H1 (cell line): ENCODE results near the gene SRMS. TPM values are rescaled to one million over a fixed set of nuclear protein-coding genes. Genes with fewer than 3 reads are reported as not detected.

Experiments
- CTCF ChIA-PET: fragments of 300-600 bp; sonication (Branson Sonifier 250); formaldehyde crosslinking; loops from one replicate; lab custom pipeline; 2021; ENCODE audit not compliant: partially characterized antibody; lab: Charles Lee
- POLR2A ChIA-PET: fragments of 300-600 bp; sonication (Branson Sonifier 250); formaldehyde crosslinking; loops from one replicate; lab custom pipeline; 2021; ENCODE audit warnings: inconsistent platforms; ENCODE audit not compliant: partially characterized antibody; lab: Charles Lee
- DNase-seq, 2 experiments: peaks; one replicate each; pipeline versions ENCODE4 v3.0.0 to v3.0.0-alpha.2; 2010 to 2022; ENCODE audit warnings: low spot score in 2 of 2, low read depth in 1 of 2, mixed read lengths in 1 of 2
- FAIRE-seq: peaks from 2 replicates; lab custom pipeline; 2011; peaks lifted over from hg19 to GRCh38; lab: Jason Lieb, UNC
- H2AFZ ChIP-seq: 2 replicates; pipeline ENCODE4 v1.8.1; 2012; ENCODE audit warnings: low read length, inconsistent platforms
- H2AK5ac ChIP-seq: 2 replicates; pipeline ENCODE4 v1.6.1; 2013; ENCODE audit warnings: low read depth, low read length
- H2BK120ac ChIP-seq: replicated peaks from 2 replicates; pipeline ENCODE3; 2013; ENCODE audit warnings: low read depth, low read length, inconsistent platforms
- H2BK12ac ChIP-seq: 2 replicates; pipeline ENCODE4 v1.6.1; 2013; ENCODE audit warnings: low read depth, low read length
- H2BK15ac ChIP-seq: 2 replicates; pipeline ENCODE4 v1.6.1; 2013; ENCODE audit warnings: low read length
- H2BK20ac ChIP-seq: 2 replicates; pipeline ENCODE4 v1.6.1; 2013; ENCODE audit warnings: low read length
- H2BK5ac ChIP-seq: 2 replicates; pipeline ENCODE4 v1.6.1; 2013; ENCODE audit warnings: low read depth, low read length
- H3K14ac ChIP-seq: 2 replicates; pipeline ENCODE4 v1.6.1; 2013; ENCODE audit warnings: inconsistent platforms; ENCODE audit not compliant: insufficient read length
- H3K18ac ChIP-seq: 2 replicates; pipeline ENCODE4 v1.6.1; 2013; ENCODE audit warnings: low read length; ENCODE audit errors: extremely low read depth
- H3K23ac ChIP-seq: 2 replicates; pipeline ENCODE4 v1.6.1; 2013; ENCODE audit warnings: inconsistent platforms; ENCODE audit not compliant: insufficient read length
- H3K23me2 ChIP-seq: 2 replicates; pipeline ENCODE4 v1.6.1; 2013; ENCODE audit warnings: low read depth, low read length
- H3K27ac ChIP-seq: 2 replicates; pipeline ENCODE4 v1.6.1; 2011; ENCODE audit warnings: low read depth, low read length, inconsistent platforms
- H3K27me3 ChIP-seq, 4 experiments: replicated peaks in 1 of 4; 1 replicate in 1 of 4; 2 replicates in 3 of 4; pipeline versions ENCODE4 v1.6.1 to v1.8.1; 2011 to 2013; ENCODE audit warnings: low read length in 3 of 4, mild to moderate bottlenecking in 3 of 4, inconsistent platforms in 2 of 4, mixed read lengths in 2 of 4, moderate library complexity in 1 of 4; ENCODE audit not compliant: control insufficient read depth in 3 of 4, insufficient read depth in 3 of 4; ENCODE audit errors: extremely low read depth in 1 of 4
- H3K36me3 ChIP-seq, 4 experiments: 2 replicates each; pipeline versions ENCODE4 v1.6.1 to v1.8.1; 2011 to 2013; ENCODE audit warnings: mild to moderate bottlenecking in 4 of 4, low read length in 3 of 4, moderate library complexity in 2 of 4, control low read depth in 1 of 4, inconsistent platforms in 1 of 4; ENCODE audit not compliant: insufficient read depth in 4 of 4, control insufficient read depth in 2 of 4
- H3K4ac ChIP-seq: replicated peaks from 2 replicates; pipeline ENCODE3; 2013; ENCODE audit warnings: low read length, low read depth, mixed read lengths, inconsistent platforms; ENCODE audit not compliant: insufficient read length
- H3K4me1 ChIP-seq, 4 experiments: replicated peaks in 1 of 4; 1 replicate in 1 of 4; 2 replicates in 3 of 4; pipeline versions ENCODE4 v1.6.1 to v1.8.1; 2011 to 2013; ENCODE audit warnings: low read length in 3 of 4, inconsistent platforms in 2 of 4, mixed read lengths in 1 of 4; ENCODE audit not compliant: insufficient read depth in 4 of 4, control insufficient read depth in 3 of 4
- H3K4me2 ChIP-seq, 2 experiments: 2 replicates each; pipeline versions ENCODE4 v1.6.1 to v1.8.1; 2011 to 2013; ENCODE audit warnings: low read depth in 2 of 2, low read length in 2 of 2, control low read depth in 1 of 2, inconsistent platforms in 1 of 2, mild to moderate bottlenecking in 1 of 2; ENCODE audit not compliant: insufficient read depth in 1 of 2
- H3K4me3 ChIP-seq, 4 experiments: fragments of 200-600, 300-600 bp in 1 of 4; sonication (generic), shearing (Covaris generic), sonication (Bioruptor Twin) in 1 of 4; 2 replicates each; pipeline versions ENCODE4 v1.5.1 to v1.8.1; 2011 to 2016; ENCODE audit warnings: low read length in 4 of 4, low read depth in 3 of 4, control low read depth in 2 of 4, inconsistent platforms in 2 of 4, mild to moderate bottlenecking in 2 of 4, mixed read lengths in 1 of 4, moderate library complexity in 1 of 4; ENCODE audit not compliant: insufficient read depth in 2 of 4; ENCODE audit errors: extremely low read depth in 1 of 4
- H3K56ac ChIP-seq: replicated peaks from 2 replicates; pipeline ENCODE3; 2013; ENCODE audit warnings: low read depth, mild to moderate bottlenecking, mixed read lengths, low read length, inconsistent platforms; ENCODE audit not compliant: insufficient read length
- H3K79me1 ChIP-seq: 2 replicates; pipeline ENCODE4 v1.6.1; 2013; ENCODE audit warnings: low read depth, low read length, control low read depth
- H3K79me2 ChIP-seq, 2 experiments: 2 replicates each; pipeline versions ENCODE4 v1.6.1 to v1.8.1; 2012 to 2013; ENCODE audit warnings: low read length in 2 of 2, mild to moderate bottlenecking in 2 of 2, inconsistent platforms in 1 of 2; ENCODE audit not compliant: insufficient read depth in 2 of 2, control insufficient read depth in 1 of 2
- H3K9ac ChIP-seq, 4 experiments: replicated peaks in 1 of 4; 1 replicate in 1 of 4; 2 replicates in 3 of 4; pipeline versions ENCODE4 v1.6.1 to v1.8.1; 2011 to 2013; ENCODE audit warnings: low read depth in 3 of 4, low read length in 3 of 4, control low read depth in 2 of 4, mild to moderate bottlenecking in 2 of 4, moderate library complexity in 2 of 4, inconsistent platforms in 1 of 4; ENCODE audit errors: extremely low read depth in 1 of 4
- H3K9me3 ChIP-seq, 2 experiments: 2 replicates each; pipeline versions ENCODE4 v1.6.1 to v1.8.1; 2012 to 2013; ENCODE audit warnings: mild to moderate bottlenecking in 2 of 2, moderate library complexity in 2 of 2, control low read depth in 1 of 2, inconsistent platforms in 1 of 2, low read depth in 1 of 2, low read length in 1 of 2, mixed read lengths in 1 of 2; ENCODE audit not compliant: insufficient read depth in 2 of 2
- H4K20me1 ChIP-seq, 2 experiments: replicated peaks in 1 of 2; 2 replicates each; pipeline versions ENCODE3 to v1.8.1; 2011 to 2013; ENCODE audit warnings: inconsistent platforms in 2 of 2, low read length in 2 of 2, mild to moderate bottlenecking in 1 of 2; ENCODE audit not compliant: insufficient read depth in 2 of 2, control insufficient read depth in 1 of 2
- H4K5ac ChIP-seq: 2 replicates; pipeline ENCODE4 v1.6.1; 2013; ENCODE audit warnings: low read length, low read depth, mixed read lengths, inconsistent platforms; ENCODE audit not compliant: insufficient read length
- H4K8ac ChIP-seq: 2 replicates; pipeline ENCODE4 v1.8.0; 2013; ENCODE audit warnings: mild to moderate bottlenecking, moderate library complexity, low read length, inconsistent platforms; ENCODE audit not compliant: insufficient read depth; ENCODE audit errors: extremely low read depth
- H4K91ac ChIP-seq: replicated peaks from 2 replicates; pipeline ENCODE3; 2013; ENCODE audit warnings: low read length, mixed read lengths, inconsistent platforms; ENCODE audit not compliant: insufficient read length
- BCL11A ChIP-seq, 2 experiments: IDR thresholded peaks; one replicate each; pipeline ENCODE4 v1.6.1; 2011; ENCODE audit warnings: low read depth in 2 of 2, low read length in 2 of 2, mild to moderate bottlenecking in 2 of 2
- MAFK ChIP-seq: IDR thresholded peaks from 2 replicates; pipeline ENCODE4 v1.6.1; 2012; ENCODE audit warnings: low read depth, mild to moderate bottlenecking, improper control_type of control experiment, low read length
- POLR2A ChIP-seq, 2 experiments: IDR thresholded peaks; 1 replicate in 1 of 2; 2 replicates in 1 of 2; pipeline ENCODE4 v1.6.1; 2011; ENCODE audit warnings: low read depth in 2 of 2, low read length in 2 of 2, mild to moderate bottlenecking in 2 of 2; ENCODE audit errors: control extremely low read depth in 1 of 2
- POLR2AphosphoS5 ChIP-seq: IDR thresholded peaks from 2 replicates; pipeline ENCODE4 v1.6.1; 2011; ENCODE audit warnings: low read depth, low read length
- POU5F1 ChIP-seq: IDR thresholded peaks from 2 replicates; pipeline ENCODE4 v1.6.1; 2011; ENCODE audit warnings: low read depth, mild to moderate bottlenecking, low read length, moderate library complexity
- RXRA ChIP-seq: IDR thresholded peaks from 2 replicates; pipeline ENCODE4 v1.6.1; 2011; ENCODE audit warnings: low read depth, mild to moderate bottlenecking, low read length, moderate library complexity; ENCODE audit not compliant: insufficient read depth
- TBP ChIP-seq: IDR thresholded peaks from 2 replicates; pipeline ENCODE4 v1.6.1; 2011; ENCODE audit warnings: low read depth, low read length, improper control_type of control experiment
- WGBS, 2 experiments: shearing (Covaris generic) in 1 of 2; methylation state at CpG; one replicate each; pipeline versions ENCODE4 v1.1.6 to v1.1.7; 2013 to 2015; ENCODE audit warnings: low lambda C conversion rate in 2 of 2, mixed read lengths in 2 of 2, inconsistent platforms in 1 of 2, low coverage in 1 of 2, missing lambda C conversion rate in 1 of 2; ENCODE audit not compliant: insufficient replicate concordance in 2 of 2, insufficient coverage in 1 of 2, insufficient read length in 1 of 2; ENCODE audit errors: extremely low coverage in 1 of 2, missing lambda C conversion rate in 1 of 2; 5-methylcytosine and 5-hydroxymethylcytosine counted together
- polyA plus RNA-seq, 7 experiments: library from polyadenylated mRNA; depleted of rRNA in 3 of 7; stranded (reverse) in 5 of 7; unstranded in 2 of 7; fragments of >200 nt in 5 of 7; fragments of 200-250 nt in 2 of 7; gene quantifications; 1 replicate in 5 of 7; 2 replicates in 1 of 7; 4 replicates in 1 of 7; pipeline versions ENCODE4 v1.2.1 to v1.2.3, GENCODE V29; 2011 to 2013; ENCODE audit warnings: missing spikeins in 2 of 7, mixed read lengths in 2 of 7
- total RNA-seq: library from RNA; stranded (reverse); fragmentation: NEBNext Ultra II Directional; extraction: Animal tissue kit (Norgen Biotek cat#: 25700); gene quantifications from 2 replicates; pipeline ENCODE4 v1.2.1, GENCODE V29; 2021

The SRMS gene
- total and polyA plus RNA-seq, 2 of the 8 experiments (the other 6 are each of a cell fraction or from before 2014, with no cell fraction given) = 0.39 to 0.76 TPM

- Histone ChIP-seq H4K8ac (no peak overlapping the region; the same call in 1 of the 2 replicates), H4K5ac (no peak overlapping the region), H3K27me3 (no peaks in the 10 kb centered on the region), H3K18ac (no peak overlapping the region), H3K27ac (no peak overlapping the region), H2AK5ac (no peak overlapping the region), H3K4me1 (no peaks in the 10 kb centered on the region), H2BK12ac (no peak overlapping the region), H3K4me3 (no peak overlapping the region), H4K91ac (no peak overlapping the region), H3K79me2 (no peaks in the 10 kb centered on the region), H3K36me3 (no peaks in the 10 kb centered on the region; a peak in 4 of 8 replicates), H3K9ac (no peak overlapping the region), H3K56ac (no peak overlapping the region), H2BK120ac (no peak overlapping the region), H3K4me2 (no peak overlapping the region), H2BK5ac (no peak overlapping the region), H3K9me3 (no peaks in the 10 kb centered on the region), H3K79me1 (no peaks in the 10 kb centered on the region), H3K14ac (no peak overlapping the region)
- 96% methylated on average over 55 of the region's 61 CpGs; no CpG with 5 or more reads in 1 of the 2 experiments for WGBS, 2 experiments
- POLR2A ChIA-PET = interaction anchor here (0.8 to 3.4 kb wide), 4 partner anchors 9 to 44 kb away, joined by 3 to 12 read pairs (median 3); partner anchors contain the start of genes HELZ2 and PPDPF
- no peak for DNase-seq
- TF ChIP-seq RXRA = no peak
- TF ChIP-seq TBP = no peak
- TF ChIP-seq POLR2AphosphoS5 = no peak
- TF ChIP-seq BCL11A (IDR thresholded peaks at IDR 0.05; ENCODE audit: low read depth in 2 of 2, low read length in 2 of 2) = no peak
- TF ChIP-seq POU5F1 = no peak
- TF ChIP-seq POLR2A (IDR thresholded peaks at IDR 0.05; ENCODE audit: control extremely low read depth in 1 of 2, low read depth in 2 of 2, low read length in 2 of 2) = no peak
- TF ChIP-seq MAFK = no peak
- TF ChIP-seq, all 59 proteins: peak for 0
- Histone ChIP-seq H4K20me1 (no peaks in the 10 kb centered on the region), H2AFZ (no peak overlapping the region), H3K23me2 (no peaks in the 10 kb centered on the region), H3K23ac (no peak overlapping the region), H2BK20ac (no peak overlapping the region), H2BK15ac (no peak overlapping the region), H3K4ac (no peak overlapping the region)
- no peak for FAIRE-seq
- CTCF ChIA-PET = interaction anchor here (1.5 to 1.7 kb wide), 2 partner anchors 27 to 77 kb away, joined by 4 read pairs; no protein-coding TSS in a partner anchor
Measured at GRCh38 chr20:63565021-63565698, 17.6 kb upstream of the SRMS start.
